Measurements from ENCODE around the gene CDK4. TPM values are rescaled to one million over a fixed set of nuclear protein-coding genes. Genes with fewer than 3 reads are reported as not detected.

Gene CDK4
- total and polyA plus RNA-seq, 2 of the 13 experiments (the other 11 are each of a cell fraction or from before 2014, with no cell fraction given), result 191 to 209 TPM

DNA sequence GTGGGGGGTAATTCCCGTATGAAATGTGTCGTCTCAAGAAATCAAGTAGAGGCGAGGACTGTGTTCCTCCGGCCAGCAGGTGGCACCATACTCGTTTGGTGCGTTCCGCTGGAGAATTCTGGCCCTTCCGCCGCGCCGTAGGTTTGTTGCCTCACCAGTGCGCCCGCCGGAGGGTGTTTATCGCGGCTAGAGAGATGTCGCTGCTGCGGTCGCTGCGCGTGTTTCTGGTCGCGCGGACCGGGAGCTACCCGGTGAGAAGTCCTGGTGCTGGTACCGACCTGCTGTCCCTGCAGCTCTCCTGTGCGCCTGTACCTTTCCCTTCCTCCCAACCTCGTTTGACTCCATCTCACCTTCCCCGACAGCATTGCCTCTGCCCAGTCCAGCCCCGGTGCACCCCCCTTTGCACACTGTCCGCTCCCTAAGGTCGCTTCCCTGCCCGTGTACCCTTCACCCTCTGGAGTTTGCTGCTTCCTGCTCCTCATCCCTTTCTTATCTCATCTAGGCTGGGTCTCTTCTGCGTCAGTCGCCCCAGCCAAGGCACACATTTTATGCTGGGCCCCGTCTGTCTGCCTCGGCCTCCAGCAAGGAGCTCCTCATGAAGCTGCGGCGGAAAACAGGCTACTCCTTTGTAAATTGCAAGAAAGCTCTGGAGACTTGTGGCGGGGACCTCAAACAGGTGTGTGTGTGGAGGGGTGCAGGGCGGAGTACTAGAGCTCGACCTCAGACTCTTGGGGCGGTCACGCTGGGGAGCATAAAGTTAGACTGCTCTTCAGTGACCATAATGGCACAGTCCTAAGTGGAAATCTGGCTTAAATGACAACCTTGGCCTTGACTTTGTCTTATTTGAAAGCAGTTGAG lies 30.7 kb upstream of the CDK4 start, which contains the start of gene TSFM (continued):
- 0 out of 2 replicates have a peak, but pooled peaks have one; percentile 31 for TF ChIP-seq RCOR2 (CRISPR knock-in tag; IDR thresholded peaks at IDR 0.05)
- peak; percentile 63 for TF ChIP-seq RBM39 (IDR thresholded peaks at IDR 0.05; ENCODE audit: low read depth, low read length, poor library complexity, severe bottlenecking)
- TF ChIP-seq, protein P1, sequence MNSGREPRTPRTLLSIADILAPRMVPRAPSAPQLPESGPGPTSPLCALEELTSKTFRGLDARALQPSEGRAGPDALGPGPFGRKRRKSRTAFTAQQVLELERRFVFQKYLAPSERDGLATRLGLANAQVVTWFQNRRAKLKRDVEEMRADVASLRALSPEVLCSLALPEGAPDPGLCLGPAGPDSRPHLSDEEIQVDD (CRISPR knock-in tag; IDR thresholded peaks at IDR 0.05; ENCODE audit: borderline replicate concordance), result no peak
- no peak for TF ChIP-seq U2AF1 (optimal IDR thresholded peaks at IDR 0.05; ENCODE audit: low read depth, low read length)
- TF ChIP-seq ZNF678 (CRISPR knock-in tag; IDR thresholded peaks at IDR 0.05), result 0 out of 2 replicates have a peak, but pooled peaks have one; percentile 48
- TF ChIP-seq, protein P2, sequence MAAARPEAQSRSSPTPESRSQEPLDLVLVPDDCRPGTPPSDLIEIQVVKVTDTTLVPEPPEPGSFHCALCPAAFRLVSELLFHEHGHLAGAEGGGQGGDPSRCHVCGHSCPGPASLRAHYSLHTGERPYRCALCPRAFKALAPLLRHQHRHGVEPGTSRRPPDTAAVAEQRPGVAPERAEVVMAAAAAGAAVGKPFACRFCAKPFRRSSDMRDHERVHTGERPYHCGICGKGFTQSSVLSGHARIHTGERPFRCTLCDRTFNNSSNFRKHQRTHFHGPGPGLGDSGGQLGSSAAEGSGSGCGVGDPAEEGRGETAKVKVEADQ (CRISPR knock-in tag; IDR thresholded peaks at IDR 0.05; ENCODE audit: borderline replicate concordance), result peak; percentile 91; the same call in 1 of the 2 replicates
- TF ChIP-seq JUNB (CRISPR knock-in tag; IDR thresholded peaks at IDR 0.05; ENCODE audit: borderline replicate concordance), result no peak
- TF ChIP-seq FLYWCH1 (CRISPR knock-in tag; IDR thresholded peaks at IDR 0.05), result no peak
- TF ChIP-seq, protein P3, sequence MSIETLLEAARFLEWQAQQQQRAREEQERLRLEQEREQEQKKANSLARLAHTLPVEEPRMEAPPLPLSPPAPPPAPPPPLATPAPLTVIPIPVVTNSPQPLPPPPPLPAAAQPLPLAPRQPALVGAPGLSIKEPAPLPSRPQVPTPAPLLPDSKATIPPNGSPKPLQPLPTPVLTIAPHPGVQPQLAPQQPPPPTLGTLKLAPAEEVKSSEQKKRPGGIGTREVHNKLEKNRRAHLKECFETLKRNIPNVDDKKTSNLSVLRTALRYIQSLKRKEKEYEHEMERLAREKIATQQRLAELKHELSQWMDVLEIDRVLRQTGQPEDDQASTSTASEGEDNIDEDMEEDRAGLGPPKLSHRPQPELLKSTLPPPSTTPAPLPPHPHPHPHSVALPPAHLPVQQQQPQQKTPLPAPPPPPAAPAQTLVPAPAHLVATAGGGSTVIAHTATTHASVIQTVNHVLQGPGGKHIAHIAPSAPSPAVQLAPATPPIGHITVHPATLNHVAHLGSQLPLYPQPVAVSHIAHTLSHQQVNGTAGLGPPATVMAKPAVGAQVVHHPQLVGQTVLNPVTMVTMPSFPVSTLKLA (IDR thresholded peaks at IDR 0.05), result peak; percentile 48
- no peak for TF ChIP-seq NFYB (CRISPR knock-in tag; IDR thresholded peaks at IDR 0.05)
